ENCODE results near the gene MAP2K5.

Gene MAP2K5

GRCh38 chr15:67852418-67852817 lies 309.9 kb downstream of the MAP2K5 start:
- no peak for DNase-seq (ENCODE audit: low read depth in 2 of 2, low spot score in 1 of 2)

GRCh38 chr15:67853454-67853853 lies 311.0 kb downstream of the MAP2K5 start:
- no peak for DNase-seq (ENCODE audit: low read depth in 2 of 2, low spot score in 1 of 2)

GRCh38 chr15:67854358-67854757 lies 311.9 kb downstream of the MAP2K5 start:
- DNase-seq (ENCODE audit: low read depth in 2 of 2, low spot score in 1 of 2) = no peak

GRCh38 chr15:67855842-67856241 lies 313.3 kb downstream of the MAP2K5 start:
- no peak for DNase-seq (ENCODE audit: low read depth in 2 of 2, low spot score in 1 of 2)
